HEK293T (cell line): ENCODE results near the gene MTO1.

Source experiments
- FOXA1 ChIP-seq: fragments of 450-650 bp; IDR thresholded peaks from 2 replicates; pipeline ENCODE4 v1.6.1; 2016; ENCODE audit warnings: mild to moderate bottlenecking
- FOXM1 ChIP-seq: fragments of 450-650 bp; IDR thresholded peaks from 2 replicates; pipeline ENCODE4 v1.6.1; 2017; ENCODE audit warnings: mild to moderate bottlenecking, borderline replicate concordance

DNA sequence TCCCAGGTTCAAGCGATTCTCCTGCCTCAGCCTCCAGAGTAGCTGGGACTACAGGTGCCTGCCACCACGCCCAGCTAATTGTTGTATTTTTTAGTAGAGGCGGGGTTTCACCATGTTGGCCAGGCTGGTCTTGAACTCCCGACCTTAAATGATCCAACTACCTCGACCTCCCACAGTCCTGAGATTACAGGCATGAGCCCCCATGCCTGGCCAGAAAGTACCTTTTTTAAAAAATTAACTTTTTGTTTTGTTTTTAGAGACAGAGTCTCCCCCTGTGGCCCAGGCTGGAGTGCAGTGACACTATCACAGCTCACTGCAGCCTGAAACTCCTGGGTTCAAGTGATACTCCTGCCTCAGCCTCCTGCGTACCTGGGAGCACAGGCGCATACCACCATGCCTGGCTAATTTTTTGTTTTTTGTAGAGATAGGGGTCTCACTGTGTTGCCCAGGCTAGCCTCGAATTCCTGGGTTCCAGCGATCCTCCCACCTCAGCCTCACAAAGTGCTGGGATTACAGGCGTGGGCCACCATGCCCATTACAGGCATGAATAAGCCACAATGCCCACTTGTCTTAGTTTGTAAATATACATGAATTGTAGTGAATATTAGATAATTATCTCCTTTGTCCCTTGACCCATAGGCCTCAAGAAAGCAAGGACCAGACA is 76.7 kb downstream of the MTO1 start:
- TF ChIP-seq FOXA1 (no peak), FOXM1 (no peak)
